Measurements from ENCODE around the gene PLS3.

DNA sequence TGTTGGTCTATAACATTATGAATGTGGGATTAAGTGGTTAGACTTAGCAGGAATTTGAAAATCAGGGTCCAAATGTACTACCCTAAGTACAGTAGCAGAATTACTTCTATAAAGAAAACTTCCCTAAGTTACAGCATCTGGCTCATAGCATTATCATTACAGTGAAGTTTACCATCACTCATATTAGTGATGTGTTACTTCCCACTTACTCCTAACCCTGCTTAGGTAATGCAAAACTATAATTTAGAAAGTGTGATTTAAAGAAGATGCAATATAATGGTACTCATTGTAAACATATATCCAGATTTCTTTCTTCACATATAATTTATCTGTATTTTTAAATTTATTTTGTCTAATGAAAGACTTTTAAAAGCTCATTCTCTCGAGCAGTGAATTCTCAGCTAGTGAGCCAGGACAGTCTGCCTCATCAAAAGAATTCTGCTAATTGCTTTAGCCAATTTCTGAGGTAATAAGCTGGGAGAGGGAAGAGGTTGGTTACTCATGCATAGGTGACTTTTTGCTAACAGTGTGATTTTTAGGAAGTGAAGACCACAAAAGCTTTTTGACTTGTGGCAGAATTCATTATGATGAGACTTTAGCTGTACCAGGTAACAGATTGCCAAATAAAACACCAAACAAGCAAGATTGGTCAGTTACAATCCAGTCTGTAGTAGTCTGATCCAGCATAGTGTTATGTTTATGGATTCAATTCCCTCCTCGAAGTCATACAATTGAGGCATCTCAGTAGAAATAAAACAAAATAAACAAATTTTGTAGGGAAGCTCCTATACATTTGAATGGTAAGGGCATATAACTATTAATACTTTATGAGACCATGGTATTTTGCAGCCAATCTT, 21.0 kb downstream of the PLS3 start:
- TF ChIP-seq POLR2A (IDR thresholded peaks at IDR 0.05; ENCODE audit: low read depth, low read length), result no peak
- TF ChIP-seq, protein P1, sequence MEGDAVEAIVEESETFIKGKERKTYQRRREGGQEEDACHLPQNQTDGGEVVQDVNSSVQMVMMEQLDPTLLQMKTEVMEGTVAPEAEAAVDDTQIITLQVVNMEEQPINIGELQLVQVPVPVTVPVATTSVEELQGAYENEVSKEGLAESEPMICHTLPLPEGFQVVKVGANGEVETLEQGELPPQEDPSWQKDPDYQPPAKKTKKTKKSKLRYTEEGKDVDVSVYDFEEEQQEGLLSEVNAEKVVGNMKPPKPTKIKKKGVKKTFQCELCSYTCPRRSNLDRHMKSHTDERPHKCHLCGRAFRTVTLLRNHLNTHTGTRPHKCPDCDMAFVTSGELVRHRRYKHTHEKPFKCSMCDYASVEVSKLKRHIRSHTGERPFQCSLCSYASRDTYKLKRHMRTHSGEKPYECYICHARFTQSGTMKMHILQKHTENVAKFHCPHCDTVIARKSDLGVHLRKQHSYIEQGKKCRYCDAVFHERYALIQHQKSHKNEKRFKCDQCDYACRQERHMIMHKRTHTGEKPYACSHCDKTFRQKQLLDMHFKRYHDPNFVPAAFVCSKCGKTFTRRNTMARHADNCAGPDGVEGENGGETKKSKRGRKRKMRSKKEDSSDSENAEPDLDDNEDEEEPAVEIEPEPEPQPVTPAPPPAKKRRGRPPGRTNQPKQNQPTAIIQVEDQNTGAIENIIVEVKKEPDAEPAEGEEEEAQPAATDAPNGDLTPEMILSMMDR (IDR thresholded peaks at IDR 0.05; ENCODE audit: extremely low read depth in 1 of 2, insufficient read depth in 1 of 2, low read depth in 1 of 2, low read length in 2 of 2), result no peak
